Measurements from ENCODE around the gene PPP1R37.
"Not testable (repeated sequence)": the region's sequence is repeated elsewhere in the genome, so short reads cannot be mapped to it uniquely, and the experiment has no call there.

PPP1R37 gene

DNA sequence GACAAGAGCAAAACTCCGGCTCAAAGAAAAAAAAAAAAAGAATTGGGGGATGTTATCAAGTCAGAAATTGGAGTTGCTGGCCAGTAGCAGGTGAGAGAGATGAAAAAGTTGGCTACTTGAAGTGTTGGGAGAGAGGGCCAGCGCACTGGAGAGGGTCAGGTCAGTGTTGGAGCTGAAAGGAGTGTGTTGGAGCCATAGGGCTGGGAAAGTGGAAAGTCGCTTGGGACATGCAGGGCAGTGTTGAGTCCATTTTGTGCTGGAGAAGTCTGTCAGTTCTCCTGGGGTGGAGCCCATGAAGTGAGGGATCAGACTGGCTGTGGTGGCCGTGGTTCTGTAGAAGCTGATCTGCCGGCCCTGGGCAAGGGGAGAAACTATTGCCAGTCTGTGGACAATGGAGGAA lies 1.7 kb downstream of the PPP1R37 start:
- no peak for DNase-seq (ENCODE audit: low read depth in 1 of 2, low spot score in 1 of 2)

DNA sequence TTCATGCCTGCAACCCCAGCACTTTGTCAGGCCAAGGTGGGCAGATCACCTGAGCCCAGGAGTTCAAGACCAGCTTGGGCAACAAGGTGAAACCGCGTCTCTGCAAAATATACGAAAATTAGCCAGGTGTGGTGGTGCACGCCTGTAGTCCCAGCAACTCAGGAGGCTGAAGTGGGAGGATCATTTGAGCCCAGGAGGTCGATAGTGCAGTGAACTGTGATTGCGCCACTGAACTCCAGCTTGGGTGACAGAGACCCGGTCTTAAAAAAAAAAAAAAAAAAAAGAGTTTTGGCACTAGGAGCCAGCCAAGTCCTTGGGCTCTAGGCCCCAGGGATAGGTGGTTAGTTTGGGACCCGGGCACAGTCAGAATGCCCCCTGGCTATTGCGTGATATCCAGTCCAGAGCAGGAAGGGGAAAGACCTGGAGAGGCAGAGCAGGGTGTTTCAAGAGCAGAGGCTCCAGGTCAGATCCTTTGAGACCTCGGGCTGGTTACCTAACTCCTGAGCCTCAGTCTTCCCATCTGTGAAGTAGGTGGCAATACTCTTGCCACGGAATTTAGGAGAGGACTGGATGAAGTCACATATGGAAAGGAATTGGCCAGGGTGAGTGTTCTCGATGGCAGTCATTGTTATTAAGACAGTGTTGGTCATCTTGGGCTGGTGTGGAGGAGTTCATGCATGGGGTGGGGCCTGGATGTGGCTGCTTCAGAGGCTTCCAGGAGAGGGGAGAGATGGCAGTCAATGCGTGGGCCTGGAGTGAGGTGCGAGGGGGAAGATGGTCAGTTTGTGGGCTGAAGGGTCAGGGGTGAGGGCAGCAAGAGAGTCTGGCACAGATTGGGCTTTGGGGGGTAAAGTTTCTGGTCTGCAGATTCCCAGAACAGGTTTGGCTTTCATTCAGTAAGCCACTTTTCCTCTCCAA lies 2.8 kb downstream of the PPP1R37 start:
- DNase-seq (ENCODE audit: low read depth in 1 of 2, low spot score in 1 of 2), result no peak

DNA sequence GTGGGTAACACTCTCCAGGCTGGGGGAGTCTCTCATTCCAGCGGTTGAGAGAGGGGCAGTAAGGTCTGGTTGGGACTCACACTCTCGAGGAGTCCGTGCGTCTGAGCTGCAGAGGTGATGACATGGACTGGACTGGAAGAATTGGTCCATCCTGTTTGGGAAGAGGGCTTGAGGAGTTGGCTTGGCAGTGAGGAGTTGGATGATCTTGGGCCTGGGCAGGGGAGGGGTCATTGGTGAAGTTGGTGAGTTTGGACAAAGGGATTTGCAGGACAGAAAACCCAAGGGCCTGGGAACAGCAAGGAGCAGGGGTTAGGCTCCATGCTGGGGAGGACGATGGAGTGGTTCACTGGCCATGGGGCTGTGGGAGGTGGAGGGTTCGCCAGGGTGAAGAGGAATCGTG lies 3.7 kb downstream of the PPP1R37 start:
- DNase-seq (ENCODE audit: low read depth in 1 of 2, low spot score in 1 of 2), result no peak

DNA sequence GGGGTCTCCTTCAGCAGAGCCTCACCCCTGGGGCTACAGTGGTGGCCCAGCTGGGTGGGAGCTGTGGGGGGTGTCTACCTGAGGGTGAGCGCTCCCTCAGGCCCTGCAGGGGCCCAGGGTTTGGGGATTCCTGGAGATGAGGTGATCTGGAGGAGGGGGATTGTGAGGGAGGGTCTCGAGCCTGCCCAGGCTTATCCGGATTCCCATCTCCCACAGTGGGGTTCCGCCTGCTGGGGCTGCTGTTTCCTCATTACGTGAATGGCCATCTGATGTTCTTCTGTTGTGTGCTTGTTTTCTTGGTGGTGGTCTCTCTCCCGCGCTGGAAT lies 4.4 kb downstream of the PPP1R37 start:
- no peak for DNase-seq (ENCODE audit: low read depth in 1 of 2, low spot score in 1 of 2)

DNA sequence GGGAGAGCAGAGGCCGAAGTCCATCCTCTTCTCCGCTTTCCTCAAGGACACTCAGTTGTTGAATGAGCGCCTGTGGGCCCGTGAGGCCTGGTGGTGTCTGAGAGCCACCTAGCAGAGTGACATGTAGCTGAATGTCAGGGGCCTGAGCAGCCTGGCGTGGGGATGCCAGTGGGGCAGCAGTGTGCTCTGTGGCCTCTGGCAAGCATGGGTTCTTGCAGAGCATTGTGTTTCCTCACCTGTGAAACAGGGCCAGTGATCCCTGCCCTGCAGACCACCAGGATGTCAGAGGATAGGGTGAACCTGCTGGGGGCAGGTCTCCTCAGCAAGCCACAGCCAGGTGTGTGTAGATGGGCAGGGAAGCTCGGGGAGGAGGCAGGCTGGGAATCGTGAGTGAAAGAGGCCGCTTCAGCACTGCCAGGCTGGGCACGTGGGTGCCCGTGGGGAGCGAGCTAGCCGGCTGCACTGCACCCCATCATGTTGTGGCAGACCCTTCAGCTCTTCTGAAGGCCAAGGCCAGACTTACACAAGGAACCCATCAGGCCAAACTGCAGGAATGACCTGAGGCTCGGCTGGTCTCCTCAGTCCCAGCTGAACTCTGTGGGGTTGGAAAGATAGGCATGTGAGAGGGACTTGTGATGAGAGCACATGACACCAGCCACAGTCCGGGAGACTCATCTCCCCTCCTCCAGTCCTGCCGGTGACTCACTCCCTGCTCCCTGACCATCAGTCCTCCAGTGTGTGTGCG lies 5.0 kb downstream of the PPP1R37 start:
- no peak for DNase-seq (ENCODE audit: low read depth in 1 of 2, low spot score in 1 of 2)

DNA sequence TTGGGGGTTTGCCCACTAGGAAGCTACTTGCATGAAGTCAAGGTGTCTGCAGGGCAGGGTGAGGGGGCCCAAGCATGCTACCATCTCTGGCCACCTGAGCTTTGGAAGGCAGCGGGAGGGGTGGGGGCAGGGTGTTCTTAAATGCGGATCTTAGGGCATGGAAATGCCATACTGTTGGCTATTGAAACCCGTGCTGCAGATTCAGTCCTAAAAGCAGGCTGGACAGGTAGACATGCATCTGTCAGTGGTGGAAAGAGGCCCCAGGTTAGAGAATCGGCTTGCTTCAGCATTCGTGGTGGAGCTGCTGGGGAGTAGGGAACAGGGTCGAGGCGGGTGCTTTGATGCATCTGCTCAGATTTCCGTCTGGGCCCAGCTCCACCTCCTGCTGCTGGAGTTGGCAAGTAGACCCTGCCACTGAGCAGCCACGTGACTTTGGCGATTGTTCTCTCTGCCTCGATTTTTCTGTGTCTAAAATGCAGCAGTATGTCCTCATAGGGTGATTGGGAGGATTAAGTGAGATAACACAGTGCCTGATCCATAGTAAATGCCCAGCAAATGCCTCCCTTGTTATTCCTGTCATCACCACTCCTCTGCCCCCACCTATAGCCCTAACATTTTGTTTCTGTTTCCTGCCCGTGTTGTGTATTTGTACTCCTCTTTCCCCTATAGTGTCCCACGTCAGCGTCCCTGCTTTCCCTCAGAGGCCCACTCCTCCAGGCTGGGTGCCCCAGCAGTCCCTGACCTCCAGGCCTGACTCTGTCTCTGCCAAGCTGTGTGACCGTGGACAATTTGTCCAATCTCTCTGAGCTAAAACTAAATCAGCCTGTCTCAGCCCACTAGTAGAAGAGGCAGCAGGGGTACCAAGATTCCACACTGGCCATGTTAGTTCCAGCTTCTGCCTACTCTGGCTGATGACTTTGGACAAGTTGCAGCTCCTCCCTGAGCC lies 5.8 kb downstream of the PPP1R37 start:
- no peak for DNase-seq (ENCODE audit: low read depth in 1 of 2, low spot score in 1 of 2)

DNA sequence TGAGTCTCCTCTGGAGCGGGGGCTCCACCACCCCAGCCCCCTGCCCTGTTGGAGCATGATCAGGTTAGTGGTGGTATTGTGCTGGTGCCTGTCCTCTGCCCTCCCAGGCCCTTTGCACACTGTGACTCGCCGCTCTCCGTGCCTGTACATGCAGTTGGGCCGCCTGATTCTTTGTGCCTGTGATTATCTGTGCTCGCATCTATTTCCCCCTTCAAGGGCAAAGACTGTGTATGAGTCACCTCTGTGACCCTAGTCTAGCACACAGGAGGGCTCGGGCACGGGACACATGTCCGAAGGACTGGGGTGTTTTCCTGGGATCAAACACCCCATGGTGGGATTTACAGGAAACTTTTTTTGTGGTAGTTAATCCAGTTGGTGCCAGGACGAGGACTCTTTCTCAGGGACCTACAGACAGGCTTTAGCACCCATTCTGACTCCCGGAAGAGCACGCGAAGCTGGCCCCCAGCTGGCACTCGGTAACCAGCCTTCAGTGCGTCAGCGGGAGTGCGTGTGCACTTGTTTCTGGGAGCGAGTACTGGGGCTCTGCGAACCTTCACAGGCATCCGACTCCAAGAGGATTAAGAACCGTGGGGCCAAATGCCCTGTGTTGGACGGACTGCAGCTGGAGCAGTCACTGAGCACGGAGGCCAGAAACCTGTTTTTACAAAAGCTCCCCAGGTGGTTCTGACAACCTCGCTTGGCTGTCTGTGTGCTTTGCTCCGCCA lies 6.7 kb downstream of the PPP1R37 start:
- no peak for DNase-seq (ENCODE audit: low read depth in 1 of 2, low spot score in 1 of 2)

DNA sequence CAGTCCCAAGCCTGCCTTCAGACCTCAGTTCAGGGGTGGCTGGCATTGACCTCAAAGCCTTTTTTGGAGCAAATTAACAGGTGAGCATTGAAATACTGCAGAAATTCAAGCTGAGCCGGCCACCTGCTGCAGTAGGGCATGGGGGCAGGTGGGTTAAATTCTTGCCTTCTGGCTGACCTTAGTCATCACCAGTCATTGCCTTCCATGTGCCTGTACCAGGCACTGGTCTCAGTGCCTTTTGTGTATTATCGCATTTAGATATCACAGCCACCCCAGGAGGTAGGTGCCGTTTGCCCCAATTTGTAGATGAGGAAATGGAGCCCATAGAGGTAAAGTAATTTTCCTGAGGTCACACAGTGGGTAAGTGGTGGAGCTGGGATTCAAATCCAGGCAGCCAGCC lies 7.2 kb downstream of the PPP1R37 start:
- DNase-seq (ENCODE audit: low read depth in 1 of 2, low spot score in 1 of 2), result no peak

DNA sequence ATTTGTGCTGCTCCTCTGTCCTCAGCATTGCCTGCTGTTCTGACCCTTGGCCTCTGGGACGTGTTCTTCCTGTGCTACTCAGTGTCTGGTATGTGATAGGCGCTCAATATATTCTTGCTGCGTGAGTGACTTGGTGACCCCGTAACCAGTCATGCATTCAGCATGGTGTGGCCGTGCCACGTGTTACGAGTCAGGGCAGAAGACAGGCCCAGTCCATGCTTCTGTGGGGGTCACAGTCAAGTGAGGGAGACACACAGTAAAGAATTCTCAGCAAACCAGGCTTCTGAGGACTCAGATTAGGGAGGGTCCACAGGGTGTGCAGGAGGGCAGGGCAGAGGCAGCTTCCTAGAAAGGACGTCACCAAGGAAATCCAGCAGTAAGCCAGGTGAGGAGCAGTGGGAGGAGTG lies 7.9 kb downstream of the PPP1R37 start:
- no peak for DNase-seq (ENCODE audit: low read depth in 1 of 2, low spot score in 1 of 2)

DNA sequence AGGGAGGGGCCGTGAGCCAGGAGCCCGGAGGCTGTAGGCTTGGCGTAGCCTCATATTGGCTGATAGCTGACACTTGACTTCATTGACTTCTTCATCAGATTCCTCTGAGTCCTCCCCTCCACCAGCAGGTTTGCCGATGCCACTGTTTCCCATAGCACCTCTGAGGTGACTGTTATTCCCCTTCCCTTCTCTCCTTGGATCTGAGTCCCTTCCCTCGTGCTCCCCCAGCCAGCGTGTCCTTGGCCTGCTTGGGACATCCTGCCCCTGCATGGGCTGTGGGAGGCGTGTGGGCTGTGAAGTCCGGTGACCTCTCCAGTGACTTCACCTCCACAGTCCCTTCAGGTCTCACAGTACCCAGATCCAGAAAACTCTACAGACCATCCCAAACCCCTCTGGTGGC lies 8.8 kb downstream of the PPP1R37 start:
- DNase-seq (ENCODE audit: low read depth in 1 of 2, low spot score in 1 of 2), result no peak

DNA sequence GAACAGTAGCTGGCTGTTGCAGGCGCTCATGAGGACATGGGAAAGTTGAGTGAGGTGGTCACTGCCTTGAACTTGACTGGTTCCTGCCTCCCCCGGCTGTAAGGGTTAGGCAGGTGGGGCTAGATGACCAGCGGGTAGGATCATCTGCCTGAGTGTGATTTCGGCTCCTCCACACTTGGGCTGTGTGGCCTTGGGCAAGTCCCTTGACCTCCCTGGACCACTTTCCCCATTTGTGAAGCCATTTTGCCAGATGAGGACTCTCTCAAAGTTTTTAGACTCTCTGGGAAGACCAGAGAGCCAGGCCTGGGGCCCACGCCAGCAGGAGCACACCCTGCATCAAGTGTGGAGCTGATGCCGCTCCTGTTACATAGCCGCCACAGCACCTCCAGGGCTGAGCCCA lies 9.5 kb downstream of the PPP1R37 start:
- no peak for DNase-seq (ENCODE audit: low read depth in 1 of 2, low spot score in 1 of 2)

DNA sequence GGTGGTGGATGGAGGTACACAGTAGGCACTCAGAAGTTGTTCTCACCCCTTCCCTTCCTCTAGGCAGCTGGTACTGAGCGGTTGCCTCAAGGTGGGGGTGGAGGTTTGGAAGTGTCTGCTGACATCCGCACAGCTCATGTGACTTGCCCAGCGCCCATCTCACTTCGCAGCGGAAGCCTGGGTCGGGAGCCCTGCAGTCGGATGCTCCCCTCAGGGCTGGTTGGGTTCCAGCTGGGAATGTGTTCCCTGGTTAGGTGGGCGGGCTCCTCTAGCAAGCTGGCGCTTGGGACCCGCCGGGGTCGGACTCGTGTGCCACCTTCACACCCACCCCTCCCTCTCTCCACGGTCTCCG lies 10.2 kb downstream of the PPP1R37 start:
- DNase-seq (ENCODE audit: low read depth in 1 of 2, low spot score in 1 of 2), result peak in 1 of 2 donors; percentile 16

DNA sequence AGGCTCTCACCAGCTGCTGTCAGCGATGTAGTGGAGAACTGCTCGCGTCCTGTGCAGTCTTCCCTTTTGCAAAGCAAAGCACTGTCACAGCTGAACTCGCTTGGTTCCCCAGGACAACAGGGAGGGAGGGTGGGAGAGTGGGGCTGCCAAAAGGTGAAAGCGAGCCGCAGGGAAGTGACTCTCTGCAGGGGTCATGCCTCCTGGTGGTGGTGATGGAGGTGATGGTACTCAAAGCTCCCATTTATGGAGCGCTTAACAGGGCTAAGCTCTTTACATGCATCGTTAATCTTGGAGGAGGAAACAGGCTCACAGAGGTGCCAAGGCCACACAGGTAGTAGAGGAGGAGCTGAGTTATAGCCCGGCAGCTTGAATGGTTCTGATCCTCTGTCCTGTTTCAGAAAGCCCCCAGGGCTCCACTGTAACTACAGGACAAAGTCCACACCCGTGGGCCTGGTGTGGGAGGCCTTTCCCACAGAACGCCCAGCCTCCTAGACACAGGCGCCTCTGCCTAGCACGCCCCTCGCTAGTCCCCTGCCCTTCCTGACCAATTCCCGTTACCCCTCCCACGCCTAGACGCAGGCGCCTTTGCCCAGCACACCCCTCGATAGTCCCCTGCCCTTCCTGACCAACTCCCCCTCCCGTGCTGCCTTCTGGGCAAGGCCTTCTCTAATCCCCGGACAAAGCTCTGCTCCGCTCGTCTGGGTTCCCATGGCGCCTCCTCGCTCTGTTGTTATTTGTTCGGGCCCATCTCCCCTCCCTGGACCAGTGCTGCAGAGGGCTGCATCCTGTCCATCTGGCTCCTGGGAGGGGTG lies 10.7 kb downstream of the PPP1R37 start:
- no peak for DNase-seq (ENCODE audit: low read depth in 1 of 2, low spot score in 1 of 2)

DNA sequence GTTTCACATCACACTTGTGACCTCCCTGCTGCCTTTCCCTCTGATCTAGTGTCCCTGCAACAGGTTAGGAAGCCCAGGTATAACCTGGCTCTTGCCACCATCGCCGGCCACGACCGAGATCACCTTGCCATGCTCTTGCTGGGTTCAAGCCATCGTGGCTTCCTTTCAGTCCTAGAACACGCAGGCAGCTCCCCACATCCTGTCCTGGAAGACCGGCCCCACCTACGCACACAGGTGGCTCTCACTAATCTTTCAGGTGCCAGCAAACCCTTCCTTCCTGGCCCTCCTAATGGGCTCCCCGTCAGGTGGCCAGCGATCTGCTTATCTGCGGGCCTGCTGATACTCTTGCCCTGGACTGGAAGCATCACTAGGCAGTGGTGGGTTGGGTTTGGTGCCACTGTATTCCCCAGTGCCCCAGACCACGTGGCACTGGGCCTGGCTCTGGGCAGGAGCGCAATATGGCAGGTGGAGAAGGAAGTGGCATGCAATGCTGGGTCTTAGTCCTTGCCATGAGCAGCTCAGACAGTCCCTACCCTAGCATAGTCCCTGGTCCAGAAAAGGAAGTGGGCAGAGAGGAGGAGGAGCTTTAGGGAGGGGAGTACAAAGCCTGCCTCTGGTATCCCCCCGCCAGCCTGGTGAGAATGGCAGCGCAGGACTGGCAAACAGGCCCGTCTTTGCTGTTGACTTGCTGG lies 11.8 kb downstream of the PPP1R37 start:
- DNase-seq (ENCODE audit: low read depth in 1 of 2, low spot score in 1 of 2), result no peak

DNA sequence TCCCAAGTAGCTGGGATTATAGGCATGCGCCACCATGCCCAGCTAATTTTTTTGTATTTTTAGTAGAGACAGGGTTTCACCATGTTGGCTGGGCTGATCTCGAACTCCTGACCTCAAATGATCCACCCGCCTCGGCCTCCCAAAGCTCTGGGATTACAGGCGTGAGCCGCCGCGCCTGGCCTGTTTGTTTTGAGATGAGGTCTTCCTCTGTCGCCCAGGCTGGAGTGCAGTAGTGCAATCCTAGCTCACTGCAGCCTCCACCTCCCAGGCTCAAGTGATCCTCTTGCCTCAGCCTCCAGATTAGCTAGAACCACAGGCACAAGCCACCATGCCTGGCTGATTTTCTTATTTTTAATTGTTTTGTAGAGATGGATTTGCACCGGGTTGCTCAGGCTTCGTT lies 13.4 kb downstream of the PPP1R37 start:
- DNase-seq (ENCODE audit: low read depth in 1 of 2, low spot score in 1 of 2), result not testable (repeated sequence)

DNA sequence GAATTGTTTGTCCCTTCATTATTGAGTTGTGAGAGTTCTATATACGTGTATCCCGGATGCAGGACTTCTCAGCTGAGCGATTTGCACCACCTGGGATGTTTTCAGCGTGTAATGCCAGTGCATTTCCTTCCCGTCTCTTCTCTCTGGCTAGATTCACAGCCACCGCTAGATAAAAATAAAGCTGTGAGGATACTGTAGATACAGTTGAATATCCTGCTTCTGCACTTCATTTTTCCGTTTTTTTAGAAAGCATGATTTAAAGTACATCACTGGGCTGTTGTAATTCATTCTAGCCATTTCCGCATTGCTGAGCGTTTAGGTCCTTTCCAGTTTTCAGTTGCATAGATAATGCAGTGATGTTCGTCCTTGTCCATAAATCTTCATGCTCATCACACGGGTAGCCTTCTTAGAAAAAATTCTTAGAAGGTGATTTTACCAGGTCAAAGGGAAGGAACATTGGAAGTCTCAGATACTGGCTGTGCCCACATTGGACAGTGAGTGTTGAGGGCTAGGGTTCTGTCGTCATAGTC lies 14.7 kb downstream of the PPP1R37 start:
- no peak for DNase-seq (ENCODE audit: low read depth in 1 of 2, low spot score in 1 of 2)

DNA sequence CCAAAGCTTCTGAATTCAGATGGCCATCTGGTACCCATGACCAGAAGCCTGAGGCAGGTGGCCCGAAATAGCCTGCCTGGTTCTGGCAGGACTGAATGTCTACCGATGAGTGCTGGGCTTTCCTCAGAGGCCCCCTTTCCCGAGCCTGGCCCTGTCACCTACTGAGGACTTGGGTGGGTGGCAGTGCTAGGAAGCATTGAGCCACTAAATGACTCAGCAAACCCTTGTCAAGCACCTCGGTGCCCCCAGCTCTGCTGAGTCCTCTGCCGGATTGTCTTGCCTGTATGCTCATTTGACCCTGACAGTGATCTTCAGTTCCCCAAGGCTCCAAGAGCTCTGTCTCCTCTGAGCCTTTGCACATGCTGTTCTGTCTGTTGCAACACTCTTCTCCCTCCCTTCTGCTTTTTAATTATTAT lies 17.9 kb downstream of the PPP1R37 start:
- no peak for DNase-seq (ENCODE audit: low read depth in 1 of 2, low spot score in 1 of 2)

DNA sequence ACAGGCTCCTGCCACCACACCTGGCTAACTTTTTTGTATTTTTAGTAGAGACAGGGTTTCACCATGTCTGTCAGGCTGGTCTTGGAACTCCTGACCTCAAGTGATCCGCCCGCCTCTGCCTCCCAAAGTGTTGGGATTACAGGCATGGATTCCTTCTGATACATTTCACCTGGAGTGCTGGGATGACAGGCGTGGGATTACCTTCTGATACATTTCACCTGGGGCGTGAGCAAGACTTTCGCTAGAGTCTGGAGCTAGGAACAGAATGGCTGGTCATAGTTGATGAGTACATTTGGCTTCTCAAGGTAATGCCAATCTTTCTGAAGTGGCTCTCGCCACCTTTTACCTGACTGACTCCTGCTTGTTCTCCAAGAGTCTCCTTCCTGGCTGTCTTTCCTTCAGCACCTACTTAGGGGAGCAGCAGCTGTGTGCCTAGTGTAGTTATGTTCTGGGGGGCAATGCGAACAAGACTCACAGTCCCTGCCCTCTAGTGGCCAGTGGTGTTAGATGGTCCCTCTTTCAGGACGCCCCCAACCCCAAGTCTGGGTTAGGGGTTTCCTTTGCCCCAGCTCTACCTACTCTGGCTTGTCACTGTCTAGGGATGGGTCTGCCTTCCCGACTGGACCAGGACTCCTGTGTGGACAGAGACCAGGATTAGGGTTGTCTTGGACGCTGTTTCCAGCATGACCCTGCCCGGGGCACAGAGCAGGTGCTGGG lies 19.3 kb downstream of the PPP1R37 start:
- DNase-seq (ENCODE audit: low read depth in 1 of 2, low spot score in 1 of 2), result no peak

DNA sequence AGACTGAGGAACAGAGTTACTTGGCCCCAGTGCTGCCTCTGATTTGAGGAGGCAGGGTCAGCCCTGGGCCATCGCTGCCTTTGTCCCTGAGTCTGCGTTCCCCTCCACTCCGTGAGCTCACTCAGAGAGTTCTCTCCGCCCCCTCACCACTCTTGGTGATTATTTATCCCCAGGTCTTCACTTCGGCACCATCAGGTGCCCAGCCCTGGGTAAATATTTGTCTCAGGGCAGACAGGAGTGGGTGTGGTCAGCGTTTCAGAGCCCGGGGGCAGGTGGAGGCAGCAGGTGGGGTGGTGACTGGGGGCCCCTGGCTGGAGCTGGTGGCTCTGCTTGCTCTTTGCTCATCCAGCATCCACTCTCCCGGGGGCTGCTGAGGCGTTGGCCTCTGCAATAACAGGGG lies 20.6 kb downstream of the PPP1R37 start:
- no peak for DNase-seq (ENCODE audit: low read depth in 1 of 2, low spot score in 1 of 2)

Data from stimulated activated CD4-positive, alpha-beta T cell treated with anti-CD3 and anti-CD28 coated beads, Interleukin-15, amount 100 ng/mL, for 1 hour (primary cell).